Motor neuron (in vitro differentiated cells): Measurements from ENCODE around the gene GUK1. TPM values are rescaled to one million over a fixed set of nuclear protein-coding genes. Genes with fewer than 3 reads are reported as not detected.

ENCODE experiments used
- ATAC-seq, 8 experiments: fragments of 200-7000 bp; cut with Tn5 transposase; replicated peaks in 6 of 8; 2 replicates each; pipeline ENCODE4 v1.8.0; 2021; ENCODE audit warnings: mild to moderate bottlenecking in 8 of 8, moderate library complexity in 8 of 8
- H3K27ac ChIP-seq, 2 donors: fragments of 250-450 bp; sonication (Bioruptor Pico); 2 replicates each; pipeline ENCODE4 v1.9.0; 2021; ENCODE audit warnings: antibody characterized with exemption in 2 of 2, mild to moderate bottlenecking in 2 of 2, moderate library complexity in 1 of 2
- H3K4me1 ChIP-seq, 2 donors: fragments of 250-450 bp; sonication (Bioruptor Pico); replicated peaks in 1 of 2; 2 replicates each; pipeline ENCODE4 v1.6.1; 2021; ENCODE audit warnings: antibody characterized with exemption in 2 of 2, mild to moderate bottlenecking in 2 of 2, moderate library complexity in 1 of 2
- H3K4me3 ChIP-seq, 5 donors: fragments of 250-450 bp; sonication (Bioruptor Pico); 2 replicates each; pipeline ENCODE4 v1.9.0; 2021; ENCODE audit warnings: antibody characterized with exemption in 5 of 5, mild to moderate bottlenecking in 5 of 5, moderate library complexity in 4 of 5
- WGBS, 10 experiments: fragments of 450-650 bp; shearing (Covaris generic); methylation state at CpG; one replicate each; pipeline ENCODE4 v1.0.0; 2022; 5-methylcytosine and 5-hydroxymethylcytosine counted together
- in situ Hi-C, 9 experiments: fragments of 400-800 bp; cut with MboI; loops; one replicate each; pipeline ENCODE4 v1.15.0; 2021; ENCODE audit warnings: low sequenced_read_pairs in 9 of 9, low pct_unique_long_range_greater_than_20kb in 2 of 9; ENCODE audit not compliant: unreplicated experiment in 9 of 9
- total RNA-seq, 8 experiments: library from RNA; unstranded; fragments of 300-600 nt; gene quantifications; 2 replicates each; pipeline versions ENCODE4 v1.2.3 to v1.2.4, GENCODE V29; 2022

The GUK1 gene
- total RNA-seq, 8 experiments from 2014 or later = 187 to 466 (median 319) TPM

GRCh38 chr1:228098323-228098931, 41.7 kb upstream of the GUK1 start:
- ATAC-seq = no peak
- H3K27ac ChIP-seq = no peak overlapping the region
- in situ Hi-C loops = no loop called here
- H3K4me3 ChIP-seq = no peak overlapping the region
- peaks cover 7% of the 10 kb centered on the region in 2 donors for H3K4me1 ChIP-seq
- 75 to 100% (median 95%) methylated on average over 1 to 24 of the region's 28 CpGs; no CpG with 5 or more reads in 1 of the 10 experiments for WGBS, 10 experiments

DNA sequence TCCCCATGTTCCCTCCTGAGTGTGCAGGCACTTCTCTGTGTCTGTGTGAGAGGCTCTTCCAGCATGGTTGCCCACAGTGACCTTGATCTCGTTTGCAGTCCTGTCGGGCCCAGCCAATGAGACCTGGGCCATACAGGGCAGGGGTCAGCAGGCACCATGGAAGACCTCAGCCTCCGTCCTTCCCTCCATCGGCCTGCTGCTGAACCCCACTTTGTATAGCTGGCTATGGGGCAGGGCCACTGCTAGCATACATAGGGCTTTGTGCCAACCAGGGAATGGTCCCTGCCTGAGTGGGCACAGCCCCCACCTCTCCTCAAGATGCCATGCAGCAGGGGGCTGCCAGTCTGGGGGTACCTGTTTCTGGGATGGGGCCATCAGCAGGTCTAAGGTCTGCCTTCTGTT, 40.7 kb upstream of the GUK1 start:
- no peak overlapping the region for H3K27ac ChIP-seq
- no peak overlapping the region for H3K4me3 ChIP-seq
- in situ Hi-C loops = no loop called here
- H3K4me1 ChIP-seq = peaks cover 7 to 14% of the 10 kb centered on the region in 2 donors
- WGBS, 10 experiments = 92 to 100% (median 98%) methylated on average over 1 to 4 of the region's 4 CpGs; no CpG with 5 or more reads in 6 of the 10 experiments
- ATAC-seq = no peak

GRCh38 chr1:228100822-228101613, 39.1 kb upstream of the GUK1 start:
- in situ Hi-C loops = no loop called here
- WGBS, 10 experiments = 28 to 100% (median 89%) methylated on average over 1 to 9 of the region's 12 CpGs; no CpG with 5 or more reads in 2 of the 10 experiments
- Histone ChIP-seq H3K4me3 (peak overlapping the region in 3 of 5 donors; percentile 60 to 94 (median 75)), H3K4me1 (peaks cover 7 to 14% of the 10 kb centered on the region in 2 donors), H3K27ac (no peak overlapping the region)
- no peak for ATAC-seq

- in situ Hi-C loops = no loop called here
- WGBS, 10 experiments = 20 to 90% (median 78%) methylated on average over 2 to 10 of the region's 15 CpGs; no CpG with 5 or more reads in 4 of the 10 experiments
Observed at GRCh38 chr1:228101614-228101993, 38.5 kb upstream of the GUK1 start.

GRCh38 chr1:228101994-228102790, 37.9 kb upstream of the GUK1 start:
- peak; percentile 16 to 55 (median 43) for ATAC-seq

More at GRCh38 chr1:228101614-228101993, 38.5 kb upstream of the GUK1 start:
- Histone ChIP-seq H3K4me3 (peak overlapping the region; percentile 60 to 94 (median 90)), H3K27ac (peak overlapping the region in 1 of 2 donors; percentile 92), H3K4me1 (peaks cover 7 to 14% of the 10 kb centered on the region in 2 donors)
- no peak for ATAC-seq

DNA sequence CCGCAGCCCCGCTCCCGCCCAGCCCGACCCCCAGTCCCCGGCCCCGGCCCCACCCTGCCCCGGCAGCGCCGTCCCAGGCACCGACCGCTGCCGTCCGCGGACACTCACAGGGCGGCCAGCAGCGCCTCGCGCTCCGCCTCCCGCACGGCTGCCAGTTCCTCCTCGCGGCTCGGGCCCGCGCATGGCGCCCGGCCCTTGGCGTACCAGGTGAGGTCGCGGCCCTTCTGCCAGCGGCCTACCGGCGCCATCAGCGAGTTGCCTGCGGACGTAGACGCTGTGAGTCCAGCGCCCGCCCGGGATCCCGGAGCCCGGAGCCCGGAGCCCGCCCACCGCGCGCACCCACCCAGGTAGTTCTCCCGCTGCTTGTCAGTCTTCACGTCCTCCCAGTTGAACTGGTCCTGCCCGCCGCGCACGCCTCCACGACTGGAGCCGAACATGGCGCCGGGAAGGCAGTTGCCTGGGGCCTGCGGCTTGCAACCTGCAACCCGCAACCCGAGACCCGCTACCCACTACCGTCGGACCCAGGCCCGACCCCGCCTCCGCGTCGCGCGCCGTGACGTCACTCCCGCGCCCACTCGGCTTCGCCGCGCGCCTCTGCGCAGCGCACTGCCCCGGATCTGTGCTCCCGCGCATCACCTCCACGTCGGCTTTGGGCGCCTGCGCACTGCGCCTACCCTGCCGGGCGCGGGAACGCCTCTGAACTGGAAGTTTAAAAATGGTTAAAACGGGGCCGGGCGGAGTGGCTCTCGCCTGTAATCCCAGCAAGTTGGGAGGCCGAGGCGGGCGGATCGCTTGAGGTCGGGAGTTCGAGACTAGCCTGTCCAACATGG, 37.1 kb upstream of the GUK1 start, which contains the start of gene C1orf35:
Gene C1orf35, minus strand, starts transcription at position 535 of the 830 bp plus-strand sequence. Its CDS starts 98 bp downstream, at position 437.
- H3K27ac ChIP-seq = peak within 1 kb of the TSS; percentile 82 to 92
- H3K4me1 ChIP-seq = peaks cover 7 to 14% of the 10 kb centered on the region in 2 donors
- in situ Hi-C loops = no loop called here
- ATAC-seq = peak; percentile 72 to 87 (median 82)
- peak within 1 kb of the TSS; percentile 60 to 94 (median 90) for H3K4me3 ChIP-seq
- 0% methylated on average over 4 to 41 of the region's 104 CpGs; no CpG with 5 or more reads in 4 of the 10 experiments for WGBS, 10 experiments

More at GRCh38 chr1:228101994-228102790, 37.9 kb upstream of the GUK1 start:
- in situ Hi-C loops = no loop called here
- H3K4me1 ChIP-seq = peaks cover 7 to 14% of the 10 kb centered on the region in 2 donors
- WGBS, 10 experiments = 32% methylated on average over 5 of the region's 73 CpGs; no CpG with 5 or more reads in 9 of the 10 experiments
- peak overlapping the region; percentile 60 to 94 (median 90) for H3K4me3 ChIP-seq
- H3K27ac ChIP-seq = peak overlapping the region; percentile 82 to 92

DNA sequence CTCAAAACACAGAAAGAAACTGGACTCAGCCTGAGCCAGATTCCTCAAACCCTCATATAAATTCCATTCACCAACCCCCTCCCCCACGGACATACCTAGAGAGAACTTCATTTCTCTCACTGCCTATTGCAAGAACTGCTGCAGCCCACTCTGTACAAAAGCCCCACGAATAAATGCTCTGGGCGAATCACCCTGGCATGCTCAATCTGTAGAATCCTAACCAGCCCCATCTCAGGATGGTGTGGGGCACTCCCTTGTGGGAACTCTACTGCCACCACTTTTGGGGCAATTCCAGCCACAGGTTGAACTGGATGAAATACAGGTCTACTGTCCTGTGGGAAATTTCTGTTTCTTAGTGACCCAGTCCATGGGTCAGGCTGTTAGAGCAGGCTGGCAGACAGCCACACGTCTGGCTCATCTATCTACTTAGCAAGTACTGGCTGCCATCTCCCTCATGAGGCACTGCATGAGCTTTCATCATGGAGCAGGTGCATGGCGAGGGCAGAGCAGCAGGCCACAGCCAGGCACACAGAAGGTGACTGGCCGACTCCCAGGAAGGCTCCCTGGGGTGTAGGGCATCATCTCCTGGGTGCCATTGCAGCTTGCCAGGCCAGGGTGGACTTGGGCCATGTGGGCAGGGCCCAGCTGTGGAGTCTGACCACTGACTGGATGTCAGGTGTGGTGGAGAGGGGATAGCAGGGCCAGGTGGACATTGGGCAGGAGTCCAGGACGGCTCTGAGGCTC, 35.4 kb upstream of the GUK1 start:
- no peak for ATAC-seq
- Histone ChIP-seq H3K27ac (no peak overlapping the region), H3K4me3 (no peak overlapping the region), H3K4me1 (peaks cover 12 to 19% of the 10 kb centered on the region in 2 donors)
- in situ Hi-C loops = no loop called here
- 22 to 100% (median 82%) methylated on average over 1 to 5 of the region's 7 CpGs; no CpG with 5 or more reads in 3 of the 10 experiments for WGBS, 10 experiments

DNA sequence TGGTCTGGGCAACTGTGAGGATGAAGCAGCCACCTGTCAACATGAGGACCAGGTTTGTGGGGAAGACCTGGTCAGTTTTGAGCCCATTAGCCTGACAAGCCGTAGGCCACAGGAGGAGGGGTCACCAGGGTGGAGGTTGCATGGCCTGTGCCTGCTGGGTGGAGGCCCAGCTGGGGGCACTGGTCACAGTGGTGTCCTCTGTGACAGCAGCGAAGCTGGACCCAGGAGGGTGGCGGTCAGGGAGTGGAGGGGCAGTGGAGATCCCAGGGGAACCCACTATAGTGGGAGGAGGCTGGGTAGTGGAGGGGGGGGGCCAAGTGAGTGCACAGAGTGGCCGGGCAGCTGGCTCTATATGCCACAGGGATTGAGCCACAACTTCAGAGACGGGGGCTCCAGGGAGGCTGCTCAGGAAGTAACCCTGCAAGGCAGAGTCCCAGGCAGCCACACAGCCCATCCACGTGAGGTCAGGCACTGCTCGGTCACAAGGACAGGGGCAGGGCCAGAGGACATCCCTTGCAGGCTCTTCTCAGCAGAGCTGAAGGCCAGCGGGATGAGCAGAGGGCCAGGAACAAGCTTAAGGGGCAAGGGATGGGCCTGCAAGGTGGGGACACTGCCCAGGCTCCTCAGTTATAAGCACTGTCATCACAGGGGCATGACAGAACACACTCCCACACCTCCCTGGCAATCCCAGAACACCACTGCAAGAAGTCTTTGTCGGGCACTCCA, 34.6 kb upstream of the GUK1 start:
- Histone ChIP-seq H3K27ac (no peak overlapping the region), H3K4me1 (peaks cover 17 to 24% of the 10 kb centered on the region in 2 donors), H3K4me3 (no peak overlapping the region)
- in situ Hi-C loops = no loop called here
- 49 to 100% (median 93%) methylated on average over 1 to 4 of the region's 9 CpGs; no CpG with 5 or more reads in 4 of the 10 experiments for WGBS, 10 experiments
- ATAC-seq = no peak

DNA sequence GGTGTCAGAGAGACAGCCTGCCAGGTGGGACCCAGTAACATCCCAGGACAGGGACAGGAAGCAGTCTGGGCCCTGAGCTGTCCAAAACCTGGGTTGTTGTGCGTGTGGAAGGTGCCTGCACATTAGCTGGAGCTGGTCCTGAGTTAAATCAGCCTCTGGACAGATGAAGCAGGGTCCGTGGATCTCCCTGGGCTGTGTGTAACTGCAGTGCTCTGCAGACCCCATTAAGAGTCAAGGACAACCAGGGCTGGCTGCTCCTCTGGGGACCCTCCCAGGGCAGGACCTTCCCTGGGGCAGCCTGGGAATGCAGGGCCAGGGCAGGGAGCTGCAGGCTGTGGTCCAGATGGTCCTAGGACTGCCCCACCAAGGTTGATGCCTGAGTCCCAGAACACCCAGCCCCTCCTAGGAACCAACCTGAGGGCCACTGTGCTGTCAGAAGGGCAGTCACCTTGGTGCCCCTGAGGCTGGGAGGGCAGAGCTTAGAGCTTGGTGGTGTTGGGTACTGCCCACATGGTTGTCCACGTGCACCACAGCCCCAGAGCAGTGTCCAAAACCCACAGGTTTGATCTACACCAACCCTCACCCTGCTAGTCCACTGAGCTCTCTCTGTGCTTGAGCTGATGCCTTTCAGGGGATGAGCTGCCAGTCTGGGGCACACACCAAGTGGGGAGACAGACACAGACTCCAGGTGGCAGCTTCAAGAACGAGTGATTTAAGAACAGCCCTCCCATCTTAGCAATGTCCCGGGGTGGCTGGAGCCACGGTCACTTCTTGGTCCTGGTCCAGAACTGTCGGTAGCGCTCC, 33.9 kb upstream of the GUK1 start:
- Histone ChIP-seq H3K4me1 (peaks cover 19 to 26% of the 10 kb centered on the region in 2 donors), H3K27ac (no peak overlapping the region), H3K4me3 (no peak overlapping the region)
- in situ Hi-C loops = no loop called here
- 81 to 100% (median 86%) methylated on average over 1 to 7 of the region's 8 CpGs; no CpG with 5 or more reads in 4 of the 10 experiments for WGBS, 10 experiments
- ATAC-seq = no peak

GRCh38 chr1:228106800-228107054, 33.4 kb upstream of the GUK1 start:
- Histone ChIP-seq H3K4me3 (no peak overlapping the region), H3K27ac (no peak overlapping the region), H3K4me1 (peaks cover 15 to 21% of the 10 kb centered on the region in 2 donors)
- WGBS, 10 experiments = 62 to 100% (median 92%) methylated on average over 1 to 7 of the region's 9 CpGs; no CpG with 5 or more reads in 2 of the 10 experiments
- in situ Hi-C loops = no loop called here
- no peak for ATAC-seq
